GM23338 (cell line): ENCODE data around the gene DPP10. TPM values are rescaled to one million over a fixed set of nuclear protein-coding genes. Genes with fewer than 3 reads are reported as not detected.

Experiments used
- ATAC-seq: fragments of 200-7000 bp; cut with Tn5 transposase; 3 replicates; pipeline ENCODE4 v1.9.1; 2020
- DNase-seq: peaks from one replicate; pipeline ENCODE4 v3.0.0-alpha.2; 2015; ENCODE audit warnings: low spot score
- H2AFZ ChIP-seq: fragments of 200-600 bp; sonication (generic); 2 replicates; pipeline ENCODE4 v1.8.0; 2016; ENCODE audit warnings: antibody characterized with exemption, mild to moderate bottlenecking, moderate library complexity
- H3F3A ChIP-seq: fragments of 200-600 bp; sonication (generic); replicated peaks from 2 replicates; pipeline ENCODE4 v1.8.0; 2017; ENCODE audit warnings: antibody characterized with exemption, mixed run types, low read depth
- H3K27ac ChIP-seq: fragments of 200-600 bp; sonication (generic); 2 replicates; pipeline ENCODE4 v1.6.1; 2016; ENCODE audit warnings: low read depth
- H3K27me3 ChIP-seq: fragments of 200-600 bp; sonication (generic); 2 replicates; pipeline ENCODE4 v1.8.0; 2016; ENCODE audit warnings: mild to moderate bottlenecking, mixed run types, moderate library complexity; ENCODE audit not compliant: insufficient read depth
- H3K36me3 ChIP-seq: fragments of 200-600 bp; sonication (generic); 2 replicates; pipeline ENCODE4 v1.8.0; 2016; ENCODE audit warnings: mild to moderate bottlenecking; ENCODE audit not compliant: insufficient read depth
- H3K4me1 ChIP-seq: fragments of 200-600 bp; sonication (generic); 2 replicates; pipeline ENCODE4 v1.8.0; 2016; ENCODE audit warnings: mild to moderate bottlenecking, moderate library complexity; ENCODE audit not compliant: insufficient read depth
- H3K4me2 ChIP-seq: fragments of 200-600 bp; sonication (generic); 2 replicates; pipeline ENCODE4 v1.7.1; 2017; ENCODE audit warnings: mixed run types
- H3K4me3 ChIP-seq: fragments of 200-600 bp; sonication (generic); 2 replicates; pipeline ENCODE4 v1.6.1; 2016; ENCODE audit warnings: mixed run types
- H3K79me2 ChIP-seq: fragments of 200-600 bp; sonication (generic); replicated peaks from 2 replicates; pipeline ENCODE4 v1.8.0; 2017; ENCODE audit warnings: mild to moderate bottlenecking; ENCODE audit not compliant: insufficient read depth
- H3K9me2 ChIP-seq: fragments of 200-600 bp; sonication (generic); 2 replicates; pipeline ENCODE4 v1.8.0; 2017; ENCODE audit not compliant: insufficient read depth
- H4K20me1 ChIP-seq: fragments of 200-600 bp; sonication (generic); replicated peaks from 2 replicates; pipeline ENCODE4 v1.8.0; 2017; ENCODE audit warnings: mild to moderate bottlenecking; ENCODE audit not compliant: insufficient read depth
- H3K27ac Mint-ChIP-seq: 2 replicates; pipeline ENCODE4 v1.8.0; 2020; ENCODE audit warnings: inconsistent platforms, mild to moderate bottlenecking, moderate library complexity, mixed read lengths
- H3K27me3 Mint-ChIP-seq: 3 replicates; pipeline ENCODE4 v1.8.0; 2022; ENCODE audit warnings: low read depth, mild to moderate bottlenecking, moderate library complexity, mixed read lengths, inconsistent platforms; ENCODE audit not compliant: insufficient read depth, poor library complexity
- H3K36me3 Mint-ChIP-seq: 3 replicates; pipeline ENCODE4 v1.8.0; 2021; ENCODE audit warnings: low read depth, mild to moderate bottlenecking, inconsistent platforms, moderate library complexity, mixed read lengths
- H3K4me1 Mint-ChIP-seq: 3 replicates; pipeline ENCODE4 v1.8.0; 2020; ENCODE audit warnings: mild to moderate bottlenecking, inconsistent platforms, mixed read lengths
- H3K4me3 Mint-ChIP-seq: 3 replicates; pipeline ENCODE4 v1.8.0; 2021; ENCODE audit warnings: moderate library complexity, mild to moderate bottlenecking, inconsistent platforms, mixed read lengths
- H3K9me3 Mint-ChIP-seq: 3 replicates; pipeline ENCODE4 v1.8.0; 2020; ENCODE audit warnings: moderate library complexity, mild to moderate bottlenecking, inconsistent platforms, mixed read lengths
- CREB1 ChIP-seq: fragments of 250-450 bp; sonication (Bioruptor Pico); IDR thresholded peaks from 2 replicates; pipeline ENCODE4 v1.5.0; 2020; ENCODE audit warnings: low read depth, mild to moderate bottlenecking, moderate library complexity
- CTCF ChIP-seq, 2 experiments: fragments of 200-600 bp in 1 of 2; sonication (generic) in 1 of 2; conservative IDR thresholded peaks; 2 replicates each; pipeline versions ENCODE4 v1.5.1 to v1.6.1; 2016 to 2017; ENCODE audit warnings: antibody characterized with exemption in 2 of 2, low read depth in 2 of 2, mild to moderate bottlenecking in 2 of 2, moderate library complexity in 1 of 2
- EZH2 ChIP-seq: fragments of 200-600 bp; sonication (generic); IDR thresholded peaks from one replicate; pipeline ENCODE4 v1.8.0; 2017; ENCODE audit warnings: antibody characterized with exemption, mild to moderate bottlenecking, low read depth; ENCODE audit not compliant: unreplicated experiment
- EZH2phosphoT487 ChIP-seq: fragments of 200-600 bp; sonication (generic); IDR thresholded peaks from one replicate; pipeline ENCODE4 v1.8.1; 2018; ENCODE audit warnings: antibody characterized with exemption; ENCODE audit not compliant: unreplicated experiment
- JUNB ChIP-seq: IDR thresholded peaks from one replicate; pipeline ENCODE4 v1.6.1; 2016; ENCODE audit warnings: antibody characterized with exemption; ENCODE audit not compliant: unreplicated experiment
- NANOG ChIP-seq: IDR thresholded peaks from 2 replicates; pipeline ENCODE4 v1.6.1; 2016; ENCODE audit warnings: antibody characterized with exemption, borderline replicate concordance
- POLR2AphosphoS5 ChIP-seq: IDR thresholded peaks from 2 replicates; pipeline ENCODE4 v1.6.1; 2016; ENCODE audit warnings: antibody characterized with exemption, low read depth
- STAT1 ChIP-seq: IDR thresholded peaks from one replicate; pipeline ENCODE4 v1.6.1; 2016; ENCODE audit warnings: antibody characterized with exemption; ENCODE audit not compliant: unreplicated experiment
- ZNF114 ChIP-seq: fragments of 250-450 bp; sonication (Bioruptor Pico); IDR thresholded peaks from 2 replicates; pipeline ENCODE4 v1.5.0; 2020; ENCODE audit warnings: mild to moderate bottlenecking, moderate library complexity
- ZNF331 ChIP-seq: fragments of 250-450 bp; sonication (Bioruptor Pico); IDR thresholded peaks from 2 replicates; pipeline ENCODE4 v1.5.0; 2020; ENCODE audit warnings: low read depth, mild to moderate bottlenecking, moderate library complexity
- polyA plus RNA-seq: library from polyadenylated mRNA; unstranded; fragments of >200 nt; fragmentation: Nextera tagmentation; extraction: Ambion mirVana; gene quantifications from 2 replicates; pipeline ENCODE4 v1.2.1, GENCODE V29; 2016
- total RNA-seq: library from RNA; depleted of rRNA; stranded (reverse); fragments of >200 nt; shearing (Covaris generic); gene quantifications from 2 replicates; pipeline ENCODE4 v1.2.3, GENCODE V29; 2014
- TF ChIP-seq, protein P1 (sequence below): IDR thresholded peaks from one replicate; pipeline ENCODE4 v1.6.1; 2018; ENCODE audit warnings: antibody characterized with exemption; ENCODE audit not compliant: unreplicated experiment
- TF ChIP-seq, protein P2 (sequence below): fragments of 250-450 bp; sonication (Bioruptor Pico); IDR thresholded peaks from 2 replicates; pipeline ENCODE4 v1.5.0; 2020; ENCODE audit warnings: mild to moderate bottlenecking, moderate library complexity

The DPP10 gene
- total and polyA plus RNA-seq, 2 experiments from 2014 or later: 3.6 to 14.8 TPM

DNA sequence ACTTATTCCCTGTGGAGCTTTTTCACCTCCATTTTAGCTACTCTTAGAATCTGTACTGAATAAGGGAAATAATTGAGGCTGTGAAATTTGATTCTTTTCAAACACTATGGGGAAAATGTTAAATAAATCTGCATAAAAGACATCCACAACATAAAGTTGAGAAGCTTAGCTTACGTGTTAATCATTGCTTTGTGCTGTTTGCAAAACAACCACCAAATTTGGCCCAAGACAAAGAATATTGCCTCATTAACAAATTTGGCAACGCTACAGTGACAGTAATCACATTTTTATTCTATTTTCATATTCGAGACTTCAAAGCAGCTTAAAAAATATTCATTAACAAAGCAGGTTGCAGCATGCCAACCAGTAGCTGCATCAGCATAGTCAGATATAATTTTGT, 437.6 kb downstream of the DPP10 start:
- Histone ChIP-seq H3K9me2 (peaks cover 4% of the 10 kb centered on the region; the same call in 1 of the 2 replicates), H2AFZ (no peak overlapping the region), H3K27me3 (no peaks in the 10 kb centered on the region), H3K36me3 (no peaks in the 10 kb centered on the region), H3K4me2 (no peak overlapping the region), H3K79me2 (no peaks in the 10 kb centered on the region), H3K4me1 (no peaks in the 10 kb centered on the region; the same call in 1 of the 2 replicates), H3F3A (no peaks in the 10 kb centered on the region), H3K4me3 (no peak overlapping the region), H4K20me1 (no peaks in the 10 kb centered on the region), H3K27ac (no peak overlapping the region)
- DNase-seq (no peak), ATAC-seq (no peak)
- H3K36me3 Mint-ChIP-seq: no peaks in the 10 kb centered on the region
- H3K4me1 Mint-ChIP-seq: peaks cover 7% of the 10 kb centered on the region; the same call in 2 of the 3 replicates
- TF ChIP-seq STAT1 (no peak), ZNF331 (CRISPR knock-in tag) (no peak), NANOG (no peak), JUNB (no peak), EZH2 (no peak), ZNF114 (CRISPR knock-in tag) (no peak), CTCF (conservative IDR thresholded peaks at IDR 0.05; ENCODE audit: low read depth in 2 of 2) (no peak), POLR2AphosphoS5 (no peak), CREB1 (CRISPR knock-in tag) (no peak), EZH2phosphoT487 (no peak)
- TF ChIP-seq, protein P1, sequence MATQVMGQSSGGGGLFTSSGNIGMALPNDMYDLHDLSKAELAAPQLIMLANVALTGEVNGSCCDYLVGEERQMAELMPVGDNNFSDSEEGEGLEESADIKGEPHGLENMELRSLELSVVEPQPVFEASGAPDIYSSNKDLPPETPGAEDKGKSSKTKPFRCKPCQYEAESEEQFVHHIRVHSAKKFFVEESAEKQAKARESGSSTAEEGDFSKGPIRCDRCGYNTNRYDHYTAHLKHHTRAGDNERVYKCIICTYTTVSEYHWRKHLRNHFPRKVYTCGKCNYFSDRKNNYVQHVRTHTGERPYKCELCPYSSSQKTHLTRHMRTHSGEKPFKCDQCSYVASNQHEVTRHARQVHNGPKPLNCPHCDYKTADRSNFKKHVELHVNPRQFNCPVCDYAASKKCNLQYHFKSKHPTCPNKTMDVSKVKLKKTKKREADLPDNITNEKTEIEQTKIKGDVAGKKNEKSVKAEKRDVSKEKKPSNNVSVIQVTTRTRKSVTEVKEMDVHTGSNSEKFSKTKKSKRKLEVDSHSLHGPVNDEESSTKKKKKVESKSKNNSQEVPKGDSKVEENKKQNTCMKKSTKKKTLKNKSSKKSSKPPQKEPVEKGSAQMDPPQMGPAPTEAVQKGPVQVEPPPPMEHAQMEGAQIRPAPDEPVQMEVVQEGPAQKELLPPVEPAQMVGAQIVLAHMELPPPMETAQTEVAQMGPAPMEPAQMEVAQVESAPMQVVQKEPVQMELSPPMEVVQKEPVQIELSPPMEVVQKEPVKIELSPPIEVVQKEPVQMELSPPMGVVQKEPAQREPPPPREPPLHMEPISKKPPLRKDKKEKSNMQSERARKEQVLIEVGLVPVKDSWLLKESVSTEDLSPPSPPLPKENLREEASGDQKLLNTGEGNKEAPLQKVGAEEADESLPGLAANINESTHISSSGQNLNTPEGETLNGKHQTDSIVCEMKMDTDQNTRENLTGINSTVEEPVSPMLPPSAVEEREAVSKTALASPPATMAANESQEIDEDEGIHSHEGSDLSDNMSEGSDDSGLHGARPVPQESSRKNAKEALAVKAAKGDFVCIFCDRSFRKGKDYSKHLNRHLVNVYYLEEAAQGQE: no peak
- TF ChIP-seq, protein P2, sequence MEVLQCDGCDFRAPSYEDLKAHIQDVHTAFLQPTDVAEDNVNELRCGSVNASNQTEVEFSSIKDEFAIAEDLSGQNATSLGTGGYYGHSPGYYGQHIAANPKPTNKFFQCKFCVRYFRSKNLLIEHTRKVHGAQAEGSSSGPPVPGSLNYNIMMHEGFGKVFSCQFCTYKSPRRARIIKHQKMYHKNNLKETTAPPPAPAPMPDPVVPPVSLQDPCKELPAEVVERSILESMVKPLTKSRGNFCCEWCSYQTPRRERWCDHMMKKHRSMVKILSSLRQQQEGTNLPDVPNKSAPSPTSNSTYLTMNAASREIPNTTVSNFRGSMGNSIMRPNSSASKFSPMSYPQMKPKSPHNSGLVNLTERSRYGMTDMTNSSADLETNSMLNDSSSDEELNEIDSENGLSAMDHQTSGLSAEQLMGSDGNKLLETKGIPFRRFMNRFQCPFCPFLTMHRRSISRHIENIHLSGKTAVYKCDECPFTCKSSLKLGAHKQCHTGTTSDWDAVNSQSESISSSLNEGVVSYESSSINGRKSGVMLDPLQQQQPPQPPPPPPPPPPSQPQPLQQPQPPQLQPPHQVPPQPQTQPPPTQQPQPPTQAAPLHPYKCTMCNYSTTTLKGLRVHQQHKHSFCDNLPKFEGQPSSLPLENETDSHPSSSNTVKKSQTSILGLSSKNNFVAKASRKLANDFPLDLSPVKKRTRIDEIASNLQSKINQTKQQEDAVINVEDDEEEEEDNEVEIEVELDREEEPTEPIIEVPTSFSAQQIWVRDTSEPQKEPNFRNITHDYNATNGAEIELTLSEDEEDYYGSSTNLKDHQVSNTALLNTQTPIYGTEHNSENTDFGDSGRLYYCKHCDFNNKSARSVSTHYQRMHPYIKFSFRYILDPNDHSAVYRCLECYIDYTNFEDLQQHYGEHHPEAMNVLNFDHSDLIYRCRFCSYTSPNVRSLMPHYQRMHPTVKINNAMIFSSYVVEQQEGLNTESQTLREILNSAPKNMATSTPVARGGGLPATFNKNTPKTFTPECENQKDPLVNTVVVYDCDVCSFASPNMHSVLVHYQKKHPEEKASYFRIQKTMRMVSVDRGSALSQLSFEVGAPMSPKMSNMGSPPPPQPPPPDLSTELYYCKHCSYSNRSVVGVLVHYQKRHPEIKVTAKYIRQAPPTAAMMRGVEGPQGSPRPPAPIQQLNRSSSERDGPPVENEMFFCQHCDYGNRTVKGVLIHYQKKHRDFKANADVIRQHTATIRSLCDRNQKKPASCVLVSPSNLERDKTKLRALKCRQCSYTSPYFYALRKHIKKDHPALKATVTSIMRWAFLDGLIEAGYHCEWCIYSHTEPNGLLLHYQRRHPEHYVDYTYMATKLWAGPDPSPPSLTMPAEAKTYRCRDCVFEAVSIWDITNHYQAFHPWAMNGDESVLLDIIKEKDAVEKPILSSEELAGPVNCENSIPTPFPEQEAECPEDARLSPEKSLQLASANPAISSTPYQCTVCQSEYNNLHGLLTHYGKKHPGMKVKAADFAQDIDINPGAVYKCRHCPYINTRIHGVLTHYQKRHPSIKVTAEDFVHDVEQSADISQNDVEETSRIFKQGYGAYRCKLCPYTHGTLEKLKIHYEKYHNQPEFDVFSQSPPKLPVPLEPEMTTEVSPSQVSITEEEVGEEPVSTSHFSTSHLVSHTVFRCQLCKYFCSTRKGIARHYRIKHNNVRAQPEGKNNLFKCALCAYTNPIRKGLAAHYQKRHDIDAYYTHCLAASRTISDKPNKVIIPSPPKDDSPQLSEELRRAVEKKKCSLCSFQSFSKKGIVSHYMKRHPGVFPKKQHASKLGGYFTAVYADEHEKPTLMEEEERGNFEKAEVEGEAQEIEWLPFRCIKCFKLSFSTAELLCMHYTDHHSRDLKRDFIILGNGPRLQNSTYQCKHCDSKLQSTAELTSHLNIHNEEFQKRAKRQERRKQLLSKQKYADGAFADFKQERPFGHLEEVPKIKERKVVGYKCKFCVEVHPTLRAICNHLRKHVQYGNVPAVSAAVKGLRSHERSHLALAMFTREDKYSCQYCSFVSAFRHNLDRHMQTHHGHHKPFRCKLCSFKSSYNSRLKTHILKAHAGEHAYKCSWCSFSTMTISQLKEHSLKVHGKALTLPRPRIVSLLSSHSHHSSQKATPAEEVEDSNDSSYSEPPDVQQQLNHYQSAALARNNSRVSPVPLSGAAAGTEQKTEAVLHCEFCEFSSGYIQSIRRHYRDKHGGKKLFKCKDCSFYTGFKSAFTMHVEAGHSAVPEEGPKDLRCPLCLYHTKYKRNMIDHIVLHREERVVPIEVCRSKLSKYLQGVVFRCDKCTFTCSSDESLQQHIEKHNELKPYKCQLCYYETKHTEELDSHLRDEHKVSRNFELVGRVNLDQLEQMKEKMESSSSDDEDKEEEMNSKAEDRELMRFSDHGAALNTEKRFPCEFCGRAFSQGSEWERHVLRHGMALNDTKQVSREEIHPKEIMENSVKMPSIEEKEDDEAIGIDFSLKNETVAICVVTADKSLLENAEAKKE (CRISPR knock-in tag): no peak
- no peaks in the 10 kb centered on the region; the same call in 2 of the 3 replicates for H3K9me3 Mint-ChIP-seq
- H3K27me3 Mint-ChIP-seq: no peaks in the 10 kb centered on the region
- H3K4me3 Mint-ChIP-seq: no peak overlapping the region
- no peak overlapping the region for H3K27ac Mint-ChIP-seq
